Measurements from ENCODE around the gene MYO1D.

The MYO1D gene

DNA sequence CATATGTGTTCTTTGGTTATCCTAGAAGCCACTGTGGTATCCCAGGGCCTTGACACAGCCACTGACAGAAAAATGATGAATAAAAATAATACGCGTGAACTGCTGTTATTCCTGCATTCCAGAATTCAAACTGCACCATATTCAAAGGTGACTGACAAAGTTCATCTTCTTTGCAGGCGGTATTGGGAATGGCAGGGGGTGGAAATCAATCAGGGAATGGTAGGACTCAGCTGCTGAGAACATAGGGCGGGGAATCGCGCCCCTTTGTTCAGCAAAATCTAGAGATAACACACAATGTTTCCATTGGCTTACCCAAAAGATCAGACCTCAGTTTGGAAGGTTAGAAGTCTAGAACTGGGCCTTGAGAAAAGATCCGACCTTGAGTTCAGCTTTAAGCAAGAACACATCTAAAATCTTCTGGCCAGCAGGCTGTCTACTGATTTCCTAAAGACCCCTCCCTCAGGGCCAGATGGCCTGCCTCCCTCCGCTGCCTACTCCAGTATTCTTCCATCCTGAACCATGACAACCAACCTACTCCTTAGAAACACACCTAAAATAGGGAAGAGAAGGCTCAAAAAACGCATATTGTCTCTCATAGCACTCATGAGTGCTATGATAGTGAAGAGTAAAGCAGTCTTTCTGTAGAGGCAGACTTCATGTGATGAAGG, 356.1 kb downstream of the MYO1D start:
- DNase-seq: no peak

DNA sequence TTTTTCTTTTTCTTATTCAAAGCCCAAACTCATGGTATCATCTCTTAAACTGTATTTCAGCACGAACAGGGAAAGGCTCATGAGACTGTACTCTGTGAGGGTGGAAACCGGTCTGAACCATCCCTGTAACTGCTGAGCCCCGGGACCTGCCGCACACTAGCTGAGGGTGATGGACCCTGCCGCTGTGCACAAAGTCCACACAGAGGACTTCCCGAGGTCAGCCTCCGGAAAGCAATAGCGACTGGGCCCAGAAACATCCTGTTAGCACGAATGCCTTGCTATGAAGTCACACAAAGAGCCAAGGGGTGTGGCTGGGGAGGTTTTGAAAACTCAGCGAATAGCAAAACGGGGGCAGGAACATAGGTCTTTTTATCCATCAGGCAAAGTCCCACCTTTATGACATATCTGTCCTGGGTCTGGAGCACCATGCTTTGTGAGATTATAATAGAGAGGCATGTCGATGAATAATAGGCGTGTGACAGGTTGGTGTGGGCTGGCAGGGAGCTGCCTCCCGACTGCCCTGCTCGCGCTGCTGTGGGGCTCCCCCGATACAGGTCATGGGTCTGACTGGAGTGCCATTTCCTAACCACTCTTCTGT, 356.7 kb downstream of the MYO1D start:
- DNase-seq: no peak

DNA sequence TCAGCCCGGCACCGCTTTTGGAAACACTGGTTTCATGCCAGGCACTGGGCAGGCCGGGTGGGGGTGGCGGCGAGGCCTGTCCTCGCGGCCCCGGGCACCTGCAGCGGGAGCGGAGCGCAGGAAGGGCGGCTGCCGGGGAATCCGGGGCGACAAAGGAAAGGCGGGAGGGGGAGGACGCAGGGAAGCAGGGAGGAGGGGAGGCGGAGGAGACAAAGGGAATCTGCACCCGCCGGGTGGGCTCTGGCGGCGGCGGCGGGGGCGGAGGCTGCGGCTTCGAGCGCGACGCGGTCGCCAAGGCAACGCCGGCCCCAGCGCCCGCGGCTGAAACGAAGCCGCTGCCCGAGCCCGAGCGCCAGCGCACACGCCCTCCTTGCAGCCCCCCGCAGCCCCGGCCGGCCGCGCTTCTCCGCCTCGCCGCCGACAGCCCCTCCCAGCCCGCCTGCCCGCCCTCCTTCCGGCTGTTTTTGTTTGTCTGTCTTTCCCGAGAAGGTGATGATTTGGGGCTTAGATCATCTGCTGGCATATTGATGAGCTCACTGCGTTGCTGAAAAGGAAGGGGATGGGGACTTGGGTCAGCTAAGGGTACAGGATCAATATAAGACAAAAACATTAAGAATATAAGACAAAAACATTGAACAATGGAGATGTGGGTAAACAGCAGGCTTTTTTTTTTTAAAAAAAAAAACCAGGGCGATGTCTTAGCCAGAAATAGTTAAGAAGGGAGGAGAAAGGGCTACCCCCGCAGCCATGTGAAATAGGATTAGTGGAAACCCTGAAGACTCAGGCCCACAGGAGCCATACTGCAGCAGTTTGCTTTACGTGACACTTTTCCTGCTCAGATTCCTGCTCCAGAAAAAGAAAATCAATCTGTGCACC, 357.5 kb downstream of the MYO1D start:
- DNase-seq: peak in 1 of 2 donors; percentile 59

DNA sequence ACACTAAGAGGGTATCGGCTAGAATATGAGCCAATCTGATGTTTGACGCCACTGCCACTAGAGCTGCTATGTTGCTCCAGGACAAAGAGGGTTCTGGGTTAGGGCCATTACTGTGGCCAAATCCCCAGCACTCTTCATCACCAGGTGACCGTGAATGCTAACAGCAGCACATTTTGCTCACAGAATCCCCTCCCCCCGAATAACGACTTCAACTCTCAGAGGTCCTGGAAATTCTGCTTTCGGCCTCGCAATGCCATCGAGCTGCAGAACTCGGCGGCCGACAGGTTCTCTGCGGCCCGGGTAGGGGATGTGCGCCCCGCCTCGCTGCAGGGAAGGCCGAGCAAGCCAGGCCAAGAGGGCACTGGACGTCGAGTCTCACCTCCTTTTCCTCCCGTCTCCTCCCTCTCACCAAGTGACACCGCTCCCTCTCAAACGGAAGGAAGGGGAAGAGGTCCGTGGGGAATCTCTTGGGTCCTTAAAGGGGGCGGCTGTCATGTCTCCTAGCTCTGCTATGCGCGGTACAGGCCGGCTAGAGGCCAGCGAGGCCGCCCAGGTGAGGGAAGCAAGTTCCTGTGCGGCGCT, 358.2 kb downstream of the MYO1D start:
- DNase-seq: no peak

DNA sequence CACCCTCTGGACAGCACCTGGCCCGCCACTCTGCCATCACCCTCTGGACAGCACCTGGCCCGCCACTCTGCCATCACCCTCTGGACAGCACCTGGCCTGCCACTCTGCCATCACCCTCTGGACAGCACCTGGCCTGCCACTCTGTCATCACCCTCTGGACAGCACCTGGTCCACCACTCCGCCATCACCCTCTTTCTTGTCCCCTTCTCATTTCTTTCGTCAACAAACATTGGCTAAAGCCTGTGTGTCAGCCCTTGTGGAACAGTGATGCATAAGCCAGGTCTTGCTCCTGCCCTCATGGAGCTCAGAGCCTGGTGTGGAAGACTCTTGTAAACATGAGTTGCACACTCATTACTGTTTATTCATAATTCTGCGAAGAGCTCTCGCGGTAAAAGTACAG, 358.9 kb downstream of the MYO1D start:
- no peak for DNase-seq

- DNase-seq: no peak
Observed at GRCh38 chr17:32516940-32517701, 359.8 kb downstream of the MYO1D start.

- no peak for DNase-seq
Observed at GRCh38 chr17:32516450-32516849, 360.5 kb downstream of the MYO1D start.

DNA sequence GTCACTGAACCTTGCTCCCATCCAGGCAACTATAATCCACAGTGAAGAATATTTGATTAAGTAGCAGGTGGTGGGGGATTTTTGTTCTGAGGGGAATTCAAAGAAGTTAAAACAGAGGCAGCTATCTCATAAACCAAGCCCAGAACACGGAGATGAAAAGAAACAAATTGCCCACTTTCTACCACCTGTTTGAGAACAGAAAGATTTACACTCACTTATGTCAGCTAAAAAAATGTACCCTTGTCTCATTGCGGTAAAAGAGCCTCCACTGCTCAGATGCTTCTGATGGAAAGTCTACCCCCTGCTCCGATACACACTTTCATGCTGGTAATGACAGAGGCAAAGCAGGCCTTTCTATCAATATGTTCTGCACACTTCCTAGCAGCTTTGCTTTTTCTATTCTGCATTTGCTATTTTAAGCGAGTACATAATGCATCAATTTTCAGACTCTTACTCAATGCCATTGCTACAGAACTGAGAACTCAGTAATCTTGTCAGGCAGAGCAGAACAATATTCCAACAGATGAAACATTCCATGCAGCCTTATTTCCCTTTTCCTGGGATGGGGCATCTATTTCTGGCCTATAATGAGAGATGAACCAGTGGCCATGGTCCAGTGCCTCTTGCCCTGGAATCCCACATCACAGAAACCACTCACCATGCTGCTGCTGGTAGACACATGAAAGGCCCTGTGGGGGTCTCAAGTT, 361.1 kb downstream of the MYO1D start:
- DNase-seq: no peak

- DNase-seq: no peak
Observed at GRCh38 chr17:32514606-32515005, 362.3 kb downstream of the MYO1D start.

DNA sequence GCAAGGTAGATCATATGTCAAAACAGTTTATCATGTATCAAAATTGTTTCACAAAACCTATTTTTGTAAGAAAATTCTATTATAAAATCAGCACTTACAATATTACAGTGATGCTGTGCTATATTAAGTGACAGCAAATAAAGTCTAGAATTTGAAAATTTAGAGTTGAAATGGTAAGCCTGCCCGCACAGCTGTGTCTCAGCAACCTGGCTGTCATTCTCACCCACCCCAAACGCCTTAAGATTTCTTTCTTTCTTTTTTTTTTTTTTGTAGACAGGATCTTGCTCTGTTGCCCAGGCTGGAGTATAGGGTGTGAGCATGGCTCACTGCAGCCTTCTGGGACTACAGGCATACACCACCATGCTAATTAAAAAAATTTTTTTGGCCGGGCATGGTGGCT, 363.3 kb downstream of the MYO1D start:
- DNase-seq: no peak

DNA sequence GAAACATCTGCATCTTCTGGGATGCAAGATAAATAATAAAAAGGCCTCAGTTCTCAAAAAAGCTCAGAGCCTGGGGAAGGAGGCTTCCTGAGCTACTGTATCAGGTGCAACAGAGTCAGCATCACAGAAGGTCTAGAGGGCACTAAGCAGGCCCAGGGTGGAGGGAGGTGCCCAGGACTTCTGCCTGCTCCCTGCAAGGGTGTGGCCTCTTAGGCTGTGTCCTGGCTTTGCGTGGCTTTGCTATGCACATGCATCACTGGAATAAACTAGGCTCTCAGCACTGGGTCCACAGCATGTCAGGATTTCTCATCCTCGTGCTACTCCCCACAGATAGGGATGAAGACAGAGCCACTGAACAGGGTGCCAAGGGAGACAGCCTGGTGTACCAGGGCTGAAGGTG, 364.6 kb downstream of the MYO1D start:
- DNase-seq: no peak

GRCh38 chr17:32510466-32510865, 366.5 kb downstream of the MYO1D start:
- no peak for DNase-seq

DNA sequence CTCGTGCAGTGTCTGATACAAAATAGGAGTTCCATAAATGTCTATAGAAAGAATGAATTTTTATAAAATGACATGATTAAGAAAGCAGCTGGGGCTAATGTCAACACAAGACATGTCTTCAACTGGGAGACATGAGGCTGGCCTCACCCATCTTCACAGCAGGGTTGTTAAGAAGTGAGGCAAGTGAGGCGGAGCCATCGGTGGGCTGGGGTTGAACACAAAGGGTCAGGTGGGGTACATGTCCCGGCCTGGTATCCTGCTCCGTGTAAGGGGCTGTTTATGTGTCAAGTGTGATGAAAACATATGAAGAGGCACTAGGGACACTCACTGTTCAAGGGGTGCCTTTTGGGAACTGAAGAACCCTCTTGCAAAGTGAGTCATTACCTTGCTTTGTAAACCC, 368.0 kb downstream of the MYO1D start:
- no peak for DNase-seq

GRCh38 chr17:32504166-32504990, 372.5 kb downstream of the MYO1D start:
- DNase-seq: no peak

DNA sequence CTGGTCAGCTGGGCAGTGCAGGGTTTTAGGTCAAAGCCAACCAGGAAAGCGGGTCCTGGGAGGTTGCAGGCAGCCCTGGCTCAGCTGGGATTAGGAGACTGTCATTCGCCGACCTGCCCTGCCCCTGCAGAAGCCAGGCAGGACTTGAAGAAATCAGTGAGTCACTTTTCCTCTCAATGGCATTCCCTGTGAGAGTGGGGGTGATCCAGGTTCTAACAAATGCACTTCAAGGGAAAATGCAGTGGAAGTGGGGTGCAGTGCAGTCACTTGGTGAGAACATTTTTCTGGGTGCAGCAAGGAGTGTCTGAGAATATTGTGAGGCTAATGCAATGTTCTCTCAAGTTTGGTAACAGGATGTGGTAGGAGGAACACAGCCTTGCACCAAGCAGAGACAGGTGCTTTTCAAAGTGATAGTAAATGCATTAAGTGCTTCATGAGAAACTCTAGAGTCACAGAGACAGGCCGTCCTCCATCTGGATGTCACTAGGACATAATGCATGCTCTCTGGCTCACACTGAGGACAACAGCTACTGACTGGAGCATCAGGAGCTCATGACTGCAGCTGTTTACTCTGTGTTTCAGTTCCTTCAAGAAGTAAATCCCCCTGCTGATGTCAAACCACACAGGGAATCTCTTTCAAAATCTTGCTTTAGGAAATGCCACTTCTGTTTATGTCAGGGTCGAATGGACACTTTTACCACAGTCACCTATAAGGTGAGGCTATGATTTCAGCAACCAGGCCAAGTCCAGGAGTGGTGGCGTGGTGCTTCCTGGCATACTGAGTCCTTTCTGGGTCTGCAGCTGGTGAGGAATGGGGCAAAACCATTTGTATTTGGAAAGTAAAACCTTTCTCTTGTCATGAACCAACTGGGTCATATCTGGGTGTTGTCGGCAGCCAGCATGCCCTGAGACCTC, 373.4 kb downstream of the MYO1D start:
- no peak for DNase-seq

- DNase-seq: no peak
Observed at GRCh38 chr17:32502710-32503109, 374.2 kb downstream of the MYO1D start.

GRCh38 chr17:32502013-32502412, 374.9 kb downstream of the MYO1D start:
- no peak for DNase-seq

DNA sequence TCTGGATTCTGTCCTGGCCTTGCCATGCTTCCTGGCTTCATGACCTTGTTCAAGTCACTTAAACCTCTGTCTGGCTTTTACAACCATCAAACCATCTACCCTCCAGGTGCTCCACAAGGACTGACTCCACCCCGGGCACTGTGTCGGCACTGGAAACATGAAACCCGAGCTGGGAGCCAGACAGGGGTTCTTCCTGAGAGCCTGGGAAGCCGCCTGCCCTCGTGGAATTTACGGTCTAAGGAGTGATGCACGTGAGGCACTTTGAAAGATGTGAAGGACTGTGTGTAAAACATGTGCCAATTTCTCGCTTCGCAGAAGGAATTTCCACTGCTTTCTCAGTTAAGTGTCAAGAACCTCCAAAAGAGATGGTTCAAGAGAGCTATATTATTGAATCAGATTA, 378.5 kb downstream of the MYO1D start:
- DNase-seq: no peak

- no peak for DNase-seq
Observed at GRCh38 chr17:32497431-32498205, 379.3 kb downstream of the MYO1D start.
